ENCODE measurements around the gene SLC25A34. TPM values are rescaled to one million over a fixed set of nuclear protein-coding genes. Genes with fewer than 3 reads are reported as not detected.
A peak's percentile ranks its signal among the peaks of the same experiment; 100 is the strongest.

Gene SLC25A34
- total RNA-seq, 1 donor from 2014 or later: 0.90 TPM

- Mint-ChIP-seq H3K27ac (ENCODE audit: unreplicated experiment) (no peak overlapping the region), H3K36me3 (ENCODE audit: low read depth) (peaks cover 27% of the 10 kb centered on the region), H3K27me3 (ENCODE audit: low read depth) (no peaks in the 10 kb centered on the region), H3K9me3 (ENCODE audit: low read depth) (no peaks in the 10 kb centered on the region), H3K4me1 (ENCODE audit: low read depth) (peaks cover 9% of the 10 kb centered on the region), H3K4me3 (ENCODE audit: unreplicated experiment) (no peak overlapping the region)
- no peak for DNase-seq (ENCODE audit: low spot score)
- TF ChIP-seq CTCF (IDR thresholded peaks at IDR 0.05): no peak
Observed at GRCh38 chr1:15727424-15727823, 8.6 kb upstream of the SLC25A34 start.

- peaks cover 4% of the 10 kb centered on the region for H3K4me1 Mint-ChIP-seq (ENCODE audit: low read depth)
- peaks cover 22% of the 10 kb centered on the region for H3K36me3 Mint-ChIP-seq (ENCODE audit: low read depth)
- TF ChIP-seq CTCF (IDR thresholded peaks at IDR 0.05): no peak
- H3K27ac Mint-ChIP-seq (ENCODE audit: unreplicated experiment): no peak overlapping the region
- H3K9me3 Mint-ChIP-seq (ENCODE audit: low read depth): no peaks in the 10 kb centered on the region
- H3K27me3 Mint-ChIP-seq (ENCODE audit: low read depth): no peaks in the 10 kb centered on the region
- no peak overlapping the region for H3K4me3 Mint-ChIP-seq (ENCODE audit: unreplicated experiment)
- DNase-seq (ENCODE audit: low spot score): no peak
Observed at GRCh38 chr1:15727866-15728534, 8.1 kb upstream of the SLC25A34 start.

- peaks cover 3% of the 10 kb centered on the region for H3K4me1 Mint-ChIP-seq (ENCODE audit: low read depth)
- DNase-seq (ENCODE audit: low spot score): no peak
- peaks cover 27% of the 10 kb centered on the region for H3K36me3 Mint-ChIP-seq (ENCODE audit: low read depth)
- H3K27ac Mint-ChIP-seq (ENCODE audit: unreplicated experiment): no peak overlapping the region
- H3K9me3 Mint-ChIP-seq (ENCODE audit: low read depth): no peaks in the 10 kb centered on the region
- no peak overlapping the region for H3K4me3 Mint-ChIP-seq (ENCODE audit: unreplicated experiment)
- H3K27me3 Mint-ChIP-seq (ENCODE audit: low read depth): no peaks in the 10 kb centered on the region
- no peak for TF ChIP-seq CTCF (IDR thresholded peaks at IDR 0.05)
Observed at GRCh38 chr1:15728937-15729657, 7.0 kb upstream of the SLC25A34 start.

GRCh38 chr1:15730423-15730822 is 5.6 kb upstream of the SLC25A34 start:
- DNase-seq (ENCODE audit: low spot score): peak; percentile 91
- H3K9me3 Mint-ChIP-seq (ENCODE audit: low read depth): no peaks in the 10 kb centered on the region
- TF ChIP-seq CTCF (IDR thresholded peaks at IDR 0.05): no peak
- no peak overlapping the region for H3K27ac Mint-ChIP-seq (ENCODE audit: unreplicated experiment)
- H3K4me1 Mint-ChIP-seq (ENCODE audit: low read depth): no peaks in the 10 kb centered on the region
- peaks cover 25% of the 10 kb centered on the region for H3K36me3 Mint-ChIP-seq (ENCODE audit: low read depth)
- H3K27me3 Mint-ChIP-seq (ENCODE audit: low read depth): no peaks in the 10 kb centered on the region
- H3K4me3 Mint-ChIP-seq (ENCODE audit: unreplicated experiment): no peak overlapping the region

- Mint-ChIP-seq H3K27ac (ENCODE audit: unreplicated experiment) (no peak overlapping the region), H3K27me3 (ENCODE audit: low read depth) (no peaks in the 10 kb centered on the region), H3K9me3 (ENCODE audit: low read depth) (no peaks in the 10 kb centered on the region), H3K4me3 (ENCODE audit: unreplicated experiment) (no peak overlapping the region), H3K4me1 (ENCODE audit: low read depth) (no peaks in the 10 kb centered on the region), H3K36me3 (ENCODE audit: low read depth) (peaks cover 24% of the 10 kb centered on the region)
- DNase-seq (ENCODE audit: low spot score): no peak
- no peak for TF ChIP-seq CTCF (IDR thresholded peaks at IDR 0.05)
Observed at GRCh38 chr1:15730936-15731335, 5.1 kb upstream of the SLC25A34 start.
